Stimulated activated CD8-positive, alpha-beta memory T cell treated with anti-CD3 and anti-CD28 coated beads, Interleukin-7, amount 100 ng/mL, for 4 hours (primary cell): ENCODE results near the gene C1QA.

ENCODE experiments used
- DNase-seq, 2 donors: peaks; one replicate each; pipeline ENCODE4 v3.0.0-alpha.2; 2020; ENCODE audit warnings: low read depth in 2 of 2

Gene C1QA, protein sequence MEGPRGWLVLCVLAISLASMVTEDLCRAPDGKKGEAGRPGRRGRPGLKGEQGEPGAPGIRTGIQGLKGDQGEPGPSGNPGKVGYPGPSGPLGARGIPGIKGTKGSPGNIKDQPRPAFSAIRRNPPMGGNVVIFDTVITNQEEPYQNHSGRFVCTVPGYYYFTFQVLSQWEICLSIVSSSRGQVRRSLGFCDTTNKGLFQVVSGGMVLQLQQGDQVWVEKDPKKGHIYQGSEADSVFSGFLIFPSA

DNA sequence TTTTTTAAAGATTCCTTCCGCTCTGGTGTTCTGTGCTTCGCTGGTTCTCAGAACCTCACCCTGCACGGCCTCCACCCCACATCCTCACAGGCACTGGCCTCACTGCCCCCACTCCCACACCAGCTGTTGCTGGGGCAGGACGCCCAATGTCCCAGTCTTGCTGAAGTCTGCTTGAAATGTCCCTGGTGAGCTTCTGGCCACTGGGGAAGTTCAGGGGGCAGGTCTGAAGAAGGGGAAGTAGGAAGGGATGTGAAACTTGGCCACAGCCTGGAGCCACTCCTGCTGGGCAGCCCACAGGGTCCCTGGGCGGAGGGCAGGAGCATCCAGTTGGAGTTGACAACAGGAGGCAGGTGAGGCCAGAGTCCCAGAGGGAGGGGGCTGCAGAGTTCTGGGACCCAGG lies at the start of gene C1QA:
Gene C1QA (plus strand): TSS at position 276 of the 400 bp plus-strand sequence. CDS start 989 bp downstream, outside the sequence.
- DNase-seq = no peak

DNA sequence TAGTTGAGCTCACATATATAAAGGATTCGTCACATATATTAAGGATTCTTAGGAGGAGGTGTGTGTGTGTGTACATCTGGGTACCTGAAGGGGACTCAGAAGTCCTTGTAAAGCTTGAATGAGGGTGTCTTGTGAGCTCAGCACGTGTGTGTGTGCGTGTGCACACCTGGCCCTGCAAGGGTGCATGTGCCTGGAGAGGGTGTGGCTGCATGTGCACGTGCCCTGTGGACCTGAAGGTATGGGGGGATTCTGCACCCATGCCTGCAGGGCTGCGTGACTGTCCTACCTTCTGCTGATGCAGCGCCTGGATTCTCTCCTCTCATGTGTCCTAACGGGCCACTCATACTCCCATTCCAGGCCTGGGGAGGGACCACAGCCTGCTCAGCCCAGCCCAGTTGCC lies 49.2 kb upstream of the C1QA start:
- no peak for DNase-seq

DNA sequence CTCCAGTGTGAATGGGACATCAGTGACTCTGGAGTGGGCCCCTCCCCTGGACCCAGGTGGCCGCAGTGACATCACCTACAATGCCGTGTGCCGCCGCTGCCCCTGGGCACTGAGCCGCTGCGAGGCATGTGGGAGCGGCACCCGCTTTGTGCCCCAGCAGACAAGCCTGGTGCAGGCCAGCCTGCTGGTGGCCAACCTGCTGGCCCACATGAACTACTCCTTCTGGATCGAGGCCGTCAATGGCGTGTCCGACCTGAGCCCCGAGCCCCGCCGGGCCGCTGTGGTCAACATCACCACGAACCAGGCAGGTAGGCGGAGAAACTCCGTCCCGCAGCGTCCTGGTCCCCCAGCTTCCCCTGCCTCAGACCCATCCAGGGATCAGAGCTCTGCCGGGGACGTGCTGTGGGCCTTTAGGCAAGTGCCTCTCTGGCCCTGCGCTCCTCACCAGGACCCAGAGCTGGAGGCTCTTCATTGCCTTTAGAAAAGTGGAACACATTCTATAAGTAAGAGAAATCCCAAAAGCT lies 47.5 kb upstream of the C1QA start:
- DNase-seq = no peak

DNA sequence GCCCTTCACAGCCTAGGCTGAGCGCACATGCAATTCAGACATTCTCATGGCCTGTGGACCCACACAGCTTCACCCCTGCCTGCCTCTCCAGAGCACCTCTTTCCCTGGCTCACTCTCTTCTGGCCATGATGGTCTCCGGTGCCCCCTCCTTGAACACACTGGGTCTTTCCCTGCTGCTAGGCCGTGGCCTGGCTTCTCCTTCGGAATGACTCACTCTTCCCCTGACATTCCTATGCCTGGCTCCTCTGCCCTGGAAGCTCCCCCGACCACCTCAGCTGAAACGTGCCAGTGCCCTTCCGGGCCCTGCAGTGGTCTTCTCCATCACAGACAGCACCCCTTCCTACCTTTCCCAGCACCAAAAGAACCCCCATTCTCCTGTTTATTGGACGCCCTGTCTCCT lies 44.9 kb upstream of the C1QA start:
- DNase-seq = no peak

DNA sequence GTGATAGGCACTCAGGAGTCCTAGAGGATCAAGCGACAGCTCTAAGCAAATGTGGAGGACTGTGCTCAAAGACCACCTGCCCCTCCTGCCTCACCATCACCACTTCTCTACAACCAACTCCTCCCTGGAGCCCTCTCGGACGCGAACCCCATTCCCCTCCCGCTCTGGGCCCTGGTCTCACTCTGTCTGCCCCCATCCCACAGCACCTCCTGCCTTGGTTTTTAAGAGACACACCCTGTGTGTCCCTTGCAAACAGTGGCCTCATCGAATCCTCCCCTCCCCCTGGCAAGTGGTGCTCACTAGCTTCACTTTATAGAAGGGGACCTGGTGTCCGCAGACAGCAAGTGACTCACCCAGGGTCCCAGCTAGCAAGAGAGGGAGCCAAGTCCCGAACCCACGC lies 44.4 kb upstream of the C1QA start:
- no peak for DNase-seq

DNA sequence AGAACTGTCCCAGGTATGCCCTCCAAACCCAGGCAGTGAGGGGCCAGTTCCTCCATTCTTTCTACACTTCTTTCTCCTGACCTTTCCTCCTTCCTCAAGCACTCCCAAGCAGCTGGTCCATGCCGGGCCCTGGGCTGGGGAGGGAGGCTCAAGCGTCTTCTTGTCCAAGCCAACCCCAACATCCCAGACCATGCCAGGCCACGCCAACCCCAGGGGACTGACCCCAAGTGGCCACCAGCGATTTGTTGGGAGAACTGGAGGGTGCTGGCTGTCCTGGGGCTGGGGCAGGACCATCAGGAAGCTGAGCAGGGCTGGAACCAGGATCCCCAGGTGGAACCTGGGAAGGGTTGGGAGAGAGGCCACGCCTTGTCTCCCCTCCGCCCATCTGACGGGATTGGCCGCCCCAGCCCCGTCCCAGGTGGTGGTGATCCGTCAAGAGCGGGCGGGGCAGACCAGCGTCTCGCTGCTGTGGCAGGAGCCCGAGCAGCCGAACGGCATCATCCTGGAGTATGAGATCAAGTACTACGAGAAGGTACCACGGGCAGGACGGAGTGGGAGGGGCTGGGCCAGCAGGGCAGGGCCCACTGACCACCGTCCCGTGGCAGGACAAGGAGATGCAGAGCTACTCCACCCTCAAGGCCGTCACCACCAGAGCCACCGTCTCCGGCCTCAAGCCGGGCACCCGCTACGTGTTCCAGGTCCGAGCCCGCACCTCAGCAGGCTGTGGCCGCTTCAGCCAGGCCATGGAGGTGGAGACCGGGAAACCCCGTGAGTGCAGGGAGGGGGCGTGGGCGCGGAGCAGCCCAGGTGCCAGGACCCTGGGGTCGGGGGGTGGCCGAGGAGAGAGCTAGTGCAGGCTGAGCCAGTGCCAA lies 43.3 kb upstream of the C1QA start:
- DNase-seq = no peak

DNA sequence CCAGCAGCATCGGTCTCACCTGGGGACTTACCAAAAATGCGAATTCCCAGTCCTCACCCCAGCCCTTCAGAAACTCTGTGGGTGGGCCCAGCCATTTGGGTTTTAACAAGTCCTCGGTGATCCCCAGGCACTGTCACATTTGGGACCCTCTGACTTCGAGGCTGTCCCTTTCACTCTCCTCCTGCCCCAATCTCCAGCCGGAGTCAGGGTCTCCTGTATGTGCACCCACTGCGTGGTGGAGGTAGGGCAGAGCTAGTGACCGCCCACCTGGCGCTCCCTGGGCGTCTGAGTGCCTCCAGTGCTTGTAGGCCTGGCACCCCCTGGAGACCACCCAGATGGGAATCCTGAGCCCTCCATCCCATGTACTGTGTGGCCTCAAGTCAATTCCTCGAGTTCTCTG lies 42.0 kb upstream of the C1QA start:
- no peak for DNase-seq

DNA sequence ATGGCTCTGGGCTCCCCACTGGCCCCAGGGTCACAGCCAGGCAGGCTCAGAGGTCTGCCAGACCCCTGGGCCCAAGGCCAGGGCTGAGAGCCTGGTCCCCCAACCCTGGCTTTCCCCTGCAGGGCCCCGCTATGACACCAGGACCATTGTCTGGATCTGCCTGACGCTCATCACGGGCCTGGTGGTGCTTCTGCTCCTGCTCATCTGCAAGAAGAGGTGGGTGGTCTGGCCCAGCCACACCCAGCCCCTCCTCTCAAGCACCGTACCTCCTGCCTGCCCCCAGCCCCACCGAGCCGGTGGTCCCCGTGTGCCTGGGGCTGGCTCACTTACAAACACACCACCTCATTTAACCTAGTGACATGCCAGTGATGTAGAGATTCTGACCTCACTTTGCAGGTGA lies 41.3 kb upstream of the C1QA start:
- DNase-seq = no peak

DNA sequence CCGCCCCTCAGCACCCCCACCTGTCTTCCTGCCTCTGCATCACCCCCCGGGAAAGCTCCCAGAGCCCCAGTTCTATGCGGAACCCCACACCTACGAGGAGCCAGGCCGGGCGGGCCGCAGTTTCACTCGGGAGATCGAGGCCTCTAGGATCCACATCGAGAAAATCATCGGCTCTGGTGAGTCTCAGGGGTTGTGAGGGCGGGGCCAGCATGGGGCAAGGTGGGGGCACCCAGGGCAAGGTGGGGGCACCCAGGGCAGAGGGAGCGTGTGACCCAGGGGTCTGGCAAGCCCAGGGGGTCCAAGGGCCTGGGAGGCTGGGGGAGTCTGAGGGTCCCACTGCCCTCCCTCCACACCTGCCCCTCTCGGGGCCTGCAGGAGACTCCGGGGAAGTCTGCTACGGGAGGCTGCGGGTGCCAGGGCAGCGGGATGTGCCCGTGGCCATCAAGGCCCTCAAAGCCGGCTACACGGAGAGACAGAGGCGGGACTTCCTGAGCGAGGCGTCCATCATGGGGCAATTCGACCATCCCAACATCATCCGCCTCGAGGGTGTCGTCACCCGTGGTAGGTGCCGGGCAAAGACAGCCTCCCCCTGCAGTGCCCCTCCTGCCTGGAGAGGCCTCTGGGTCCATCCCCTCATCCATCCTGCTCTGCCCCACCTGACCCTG lies 39.0 kb upstream of the C1QA start:
- DNase-seq = no peak

DNA sequence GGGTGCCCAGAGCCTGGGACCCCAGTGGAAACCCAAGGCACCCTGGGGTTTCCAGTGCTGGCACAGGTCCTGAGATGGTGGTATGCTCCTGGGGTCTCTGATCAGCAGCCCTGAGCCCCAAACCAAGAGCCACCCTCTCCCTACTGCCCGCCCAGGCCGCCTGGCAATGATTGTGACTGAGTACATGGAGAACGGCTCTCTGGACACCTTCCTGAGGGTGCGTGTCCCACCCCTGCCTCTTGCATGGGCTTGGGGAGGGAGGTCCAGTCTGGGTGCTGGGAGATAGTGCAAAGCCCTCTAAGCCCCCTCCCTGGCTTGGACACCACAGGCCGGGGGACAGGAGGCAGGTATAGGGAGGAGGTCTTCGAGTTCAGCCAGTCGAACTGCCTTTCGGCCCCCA lies 38.4 kb upstream of the C1QA start:
- no peak for DNase-seq

DNA sequence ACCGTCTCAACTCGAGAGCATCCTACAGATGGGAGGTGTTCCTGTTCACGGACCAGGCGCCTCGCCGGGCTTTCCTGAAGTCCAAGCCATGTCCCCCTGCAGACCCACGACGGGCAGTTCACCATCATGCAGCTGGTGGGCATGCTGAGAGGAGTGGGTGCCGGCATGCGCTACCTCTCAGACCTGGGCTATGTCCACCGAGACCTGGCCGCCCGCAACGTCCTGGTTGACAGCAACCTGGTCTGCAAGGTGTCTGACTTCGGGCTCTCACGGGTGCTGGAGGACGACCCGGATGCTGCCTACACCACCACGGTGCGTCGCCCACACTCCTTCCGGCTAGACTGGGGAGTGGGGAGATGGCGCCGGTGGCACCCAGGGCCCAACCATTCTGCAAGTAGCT lies 37.7 kb upstream of the C1QA start:
- no peak for DNase-seq

DNA sequence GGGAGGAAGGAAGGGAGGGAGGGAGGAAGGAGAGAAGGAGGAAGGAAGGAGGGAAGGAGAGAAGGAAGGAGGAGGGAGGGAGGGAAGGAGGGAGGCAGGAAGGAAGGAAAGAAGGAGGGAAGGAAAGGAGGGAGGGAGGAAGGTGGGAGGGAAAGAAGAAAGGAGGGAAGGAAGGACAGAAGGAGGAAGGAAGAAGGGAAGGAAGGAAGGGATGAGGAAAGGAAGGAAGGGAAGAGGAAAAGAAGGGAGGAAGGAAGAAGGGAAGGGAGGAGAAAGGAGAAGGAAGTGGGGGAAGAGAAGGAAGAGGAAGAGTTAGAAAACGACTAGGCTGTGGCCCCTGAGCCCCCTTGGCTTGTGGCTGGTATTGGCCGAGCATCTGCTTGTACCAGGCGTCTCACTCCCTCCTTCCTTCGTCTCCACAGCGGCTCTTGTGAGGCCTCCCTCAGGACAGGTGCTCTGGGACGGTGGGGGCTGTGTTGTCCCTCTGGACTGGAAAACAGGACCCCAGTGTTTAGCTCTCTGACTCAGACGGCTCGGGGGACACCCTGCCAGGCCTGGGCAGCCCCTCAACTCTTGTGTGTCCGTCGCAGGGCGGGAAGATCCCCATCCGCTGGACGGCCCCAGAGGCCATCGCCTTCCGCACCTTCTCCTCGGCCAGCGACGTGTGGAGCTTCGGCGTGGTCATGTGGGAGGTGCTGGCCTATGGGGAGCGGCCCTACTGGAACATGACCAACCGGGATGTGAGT lies 36.2 kb upstream of the C1QA start:
- no peak for DNase-seq

DNA sequence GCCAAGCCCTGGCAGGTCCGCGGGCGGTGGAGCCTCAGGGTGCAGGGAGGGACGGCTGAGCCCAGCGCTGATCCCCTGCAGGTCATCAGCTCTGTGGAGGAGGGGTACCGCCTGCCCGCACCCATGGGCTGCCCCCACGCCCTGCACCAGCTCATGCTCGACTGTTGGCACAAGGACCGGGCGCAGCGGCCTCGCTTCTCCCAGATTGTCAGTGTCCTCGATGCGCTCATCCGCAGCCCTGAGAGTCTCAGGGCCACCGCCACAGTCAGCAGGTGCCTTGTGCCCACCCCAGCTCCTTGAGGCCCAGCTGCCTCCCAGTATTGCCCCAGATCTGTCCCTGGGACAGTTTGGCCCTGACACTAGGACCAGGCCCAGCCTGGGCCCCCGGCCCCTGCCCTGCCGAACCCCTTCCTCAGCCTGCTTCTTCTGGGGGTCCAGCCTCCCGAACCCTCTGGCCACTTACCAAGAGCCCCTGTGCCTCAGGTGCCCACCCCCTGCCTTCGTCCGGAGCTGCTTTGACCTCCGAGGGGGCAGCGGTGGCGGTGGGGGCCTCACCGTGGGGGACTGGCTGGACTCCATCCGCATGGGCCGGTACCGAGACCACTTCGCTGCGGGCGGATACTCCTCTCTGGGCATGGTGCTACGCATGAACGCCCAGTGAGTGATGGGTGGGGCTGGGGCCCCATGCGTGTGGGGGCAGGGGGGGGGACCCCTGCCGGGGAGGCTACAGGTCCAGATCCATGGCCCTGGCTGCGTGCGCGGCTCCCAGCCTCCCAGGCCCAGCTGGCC lies 35.4 kb upstream of the C1QA start:
- DNase-seq = no peak

DNA sequence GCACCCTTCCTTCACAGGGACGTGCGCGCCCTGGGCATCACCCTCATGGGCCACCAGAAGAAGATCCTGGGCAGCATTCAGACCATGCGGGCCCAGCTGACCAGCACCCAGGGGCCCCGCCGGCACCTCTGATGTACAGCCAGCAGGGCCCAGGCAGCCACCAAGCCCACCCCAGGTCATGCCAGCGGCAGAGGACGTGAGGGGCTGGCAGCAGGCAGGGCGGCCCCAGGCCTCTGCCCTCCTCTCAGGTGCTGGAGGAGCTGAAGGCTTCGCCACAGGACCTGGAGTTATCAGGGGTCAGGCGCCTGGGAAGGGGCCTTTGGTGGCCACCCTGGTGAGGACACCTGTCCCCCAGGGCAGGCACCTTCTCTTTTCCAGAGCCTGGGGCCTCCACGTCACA lies 34.8 kb upstream of the C1QA start:
- DNase-seq = no peak

DNA sequence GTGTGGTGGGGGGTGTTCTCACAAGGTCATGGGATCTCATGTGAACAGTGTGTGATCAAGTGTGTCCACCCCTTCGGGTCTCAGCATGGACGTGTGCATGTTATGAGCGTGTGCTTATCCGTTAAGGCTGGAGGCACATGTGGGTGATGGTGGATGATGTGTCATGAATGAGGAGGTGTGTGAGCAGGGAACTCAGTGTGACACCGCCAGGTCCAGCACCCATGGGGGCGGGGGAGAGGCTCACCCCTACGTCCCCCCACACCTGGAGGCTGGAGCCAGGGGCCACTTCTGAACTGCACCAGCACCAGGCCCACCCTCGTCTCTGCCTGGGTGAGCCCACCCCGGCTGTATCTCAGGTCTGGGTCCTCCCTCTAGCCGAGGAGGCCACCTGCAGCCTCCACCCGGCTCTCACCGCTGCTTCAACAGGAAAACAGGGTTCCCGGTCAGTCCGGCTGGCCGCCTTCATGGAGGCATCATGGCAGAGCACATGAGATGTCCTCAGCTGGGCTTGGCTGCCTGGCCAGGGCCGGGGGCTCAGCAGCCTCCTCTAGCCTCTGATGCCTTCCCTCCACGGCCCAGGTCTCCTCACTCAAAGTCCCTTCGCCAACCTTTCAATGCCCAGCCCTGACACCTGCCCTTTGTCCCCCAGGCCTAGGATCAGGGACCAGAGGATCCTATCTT lies 34.2 kb upstream of the C1QA start:
- DNase-seq = no peak

DNA sequence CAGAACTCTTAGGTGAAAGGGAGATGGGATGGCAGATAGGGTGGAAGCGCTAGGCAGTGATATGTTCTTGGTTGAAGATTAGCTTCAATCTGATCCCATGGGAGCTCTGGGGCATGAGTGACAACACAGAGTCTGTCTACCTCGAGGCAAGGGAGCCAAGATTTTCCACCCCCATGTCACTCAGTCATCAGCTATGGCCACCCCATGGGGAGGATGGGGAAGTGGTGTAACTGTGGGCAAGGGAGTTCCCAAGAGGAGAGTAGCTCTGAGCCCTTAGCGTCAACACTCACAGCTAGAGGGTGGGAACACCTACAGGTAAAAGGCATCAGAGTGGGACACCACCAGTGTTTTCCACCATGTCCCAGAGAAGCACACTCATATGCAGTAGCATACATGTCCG lies 30.3 kb upstream of the C1QA start:
- DNase-seq = no peak

DNA sequence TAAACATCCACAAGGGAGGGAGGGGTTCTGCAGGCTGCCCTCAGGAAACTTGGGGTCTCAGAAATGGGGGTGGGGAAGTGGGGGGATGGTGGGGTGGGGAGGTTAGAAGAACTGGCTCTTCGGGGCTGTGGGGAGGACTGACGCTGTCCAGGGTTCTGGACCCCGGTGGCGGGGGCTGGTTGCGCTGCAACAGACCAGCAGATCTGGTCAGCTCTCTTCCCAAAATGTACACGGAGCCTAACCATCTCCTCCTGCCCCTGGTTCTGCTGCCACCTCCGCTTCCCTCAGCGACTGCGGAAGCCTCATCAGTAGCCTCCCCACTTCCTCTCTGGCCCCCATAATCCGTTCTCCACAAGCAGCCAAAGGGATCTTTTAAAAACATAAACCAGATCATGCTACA lies 29.3 kb upstream of the C1QA start:
- DNase-seq = no peak

DNA sequence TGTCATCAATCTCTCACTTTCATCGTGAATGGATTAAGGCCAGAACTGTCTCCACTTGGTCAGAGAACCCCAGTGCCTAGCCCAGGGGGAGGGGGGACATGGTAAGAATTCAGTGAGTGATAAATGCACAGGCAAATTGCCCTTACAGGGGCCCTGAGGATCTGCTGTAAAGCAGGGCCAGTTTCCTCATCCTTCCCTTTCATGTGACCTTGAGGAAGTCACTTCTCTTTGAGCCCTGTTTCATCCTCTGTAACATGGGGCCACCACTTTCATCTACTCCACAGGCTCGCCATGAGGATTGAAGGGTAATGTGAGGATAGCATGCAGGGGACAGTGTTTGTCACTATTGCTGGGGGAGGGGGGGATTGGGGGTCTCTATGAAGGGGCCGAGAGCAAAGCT lies 28.1 kb upstream of the C1QA start:
- DNase-seq = no peak

DNA sequence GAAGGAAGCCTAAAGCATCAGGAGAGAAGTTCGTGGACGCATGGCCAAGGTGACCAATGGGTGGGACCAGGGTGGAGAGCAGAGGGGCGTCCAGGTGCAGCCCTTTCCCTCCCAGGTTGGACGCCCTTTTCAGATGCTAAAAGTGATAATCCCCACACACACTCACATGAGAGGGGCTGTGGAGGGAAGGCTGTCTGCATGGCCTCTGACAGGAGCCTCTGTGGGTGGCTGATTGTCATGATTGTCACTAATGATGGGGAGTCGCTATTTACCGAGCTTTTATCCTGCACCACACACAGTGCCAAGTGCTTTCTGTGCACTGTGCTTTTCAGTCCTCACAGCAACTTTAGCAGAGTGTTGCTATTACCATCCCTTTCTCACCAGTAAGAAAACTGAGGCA lies 27.1 kb upstream of the C1QA start:
- no peak for DNase-seq

DNA sequence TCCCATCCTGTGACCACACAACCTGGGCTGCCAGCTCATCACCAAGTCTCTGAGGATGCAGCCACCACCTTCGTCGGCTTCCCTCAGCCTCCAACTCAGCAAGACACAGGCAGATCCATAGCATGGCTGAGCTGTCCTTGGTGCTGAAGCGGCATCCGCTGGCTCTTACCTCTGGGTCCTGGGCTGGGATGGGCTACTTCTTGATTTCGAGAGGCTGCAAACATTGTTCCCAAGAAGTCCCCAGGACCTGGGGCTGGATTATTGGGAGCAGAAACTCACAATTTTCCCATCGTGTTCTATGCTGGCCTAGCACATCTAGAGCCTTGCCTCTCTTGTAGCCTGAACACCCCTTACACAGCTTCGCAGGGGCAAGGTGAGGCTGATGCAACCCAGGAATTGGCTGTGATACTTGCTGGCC lies 24.9 kb upstream of the C1QA start:
- DNase-seq = no peak
